NB4 (cell line): ENCODE data around the gene PIWIL4.
"Not testable (repeated sequence)": the region's sequence is repeated elsewhere in the genome, so short reads cannot be mapped to it uniquely, and the experiment has no call there.

Source experiments
- DNase-seq: peaks from one replicate; pipeline ENCODE4 v3.0.0; 2010; ENCODE audit warnings: low read depth
- H3K4me3 ChIP-seq: one replicate; pipeline ENCODE4 v1.5.1; 2011; ENCODE audit warnings: mild to moderate bottlenecking, low read depth, low read length, moderate library complexity
- CTCF ChIP-seq: IDR thresholded peaks from one replicate; pipeline ENCODE4 v1.5.1; 2012; ENCODE audit warnings: low read depth, low read length
- MAX ChIP-seq: IDR thresholded peaks from 2 replicates; pipeline ENCODE4 v1.6.1; 2011; ENCODE audit warnings: low read depth, low read length
- MYC ChIP-seq: IDR thresholded peaks from 2 replicates; pipeline ENCODE4 v1.6.1; 2011; ENCODE audit warnings: low read depth, low read length
- POLR2A ChIP-seq: IDR thresholded peaks from 2 replicates; pipeline ENCODE4 v1.6.1; 2011; ENCODE audit warnings: mild to moderate bottlenecking; ENCODE audit not compliant: insufficient read length; ENCODE audit errors: extremely low read depth

Gene PIWIL4

GRCh38 chr11:94599510-94599909 is 32.3 kb downstream of the PIWIL4 start:
- no peak for TF ChIP-seq MAX
- TF ChIP-seq POLR2A: no peak
- no peak for TF ChIP-seq MYC
- DNase-seq: no peak
- H3K4me3 ChIP-seq: no peak overlapping the region

GRCh38 chr11:94602430-94603372 is 35.5 kb downstream of the PIWIL4 start:
- peak; percentile 43; the same call in 1 of the 2 replicates for TF ChIP-seq MAX
- TF ChIP-seq CTCF: peak; percentile 43
- TF ChIP-seq MYC: peak; percentile 39
- no peak for TF ChIP-seq POLR2A
- H3K4me3 ChIP-seq: no peak overlapping the region
- DNase-seq: peak; percentile 87

- TF ChIP-seq MYC (no peak), POLR2A (no peak), CTCF (no peak), MAX (no peak)
- DNase-seq: no peak
- H3K4me3 ChIP-seq: no peak overlapping the region
Measured at GRCh38 chr11:94603587-94603986, 36.4 kb downstream of the PIWIL4 start.

- H3K4me3 ChIP-seq: no peak overlapping the region
- TF ChIP-seq POLR2A (no peak), CTCF (no peak)
- DNase-seq: no peak
Measured at GRCh38 chr11:94604482-94604881, 37.3 kb downstream of the PIWIL4 start.

- H3K4me3 ChIP-seq: no peak overlapping the region
- no peak for TF ChIP-seq MYC
- TF ChIP-seq MAX: no peak
- no peak for TF ChIP-seq POLR2A
- TF ChIP-seq CTCF: no peak
- DNase-seq: no peak
Measured at GRCh38 chr11:94613120-94613519, 46.0 kb downstream of the PIWIL4 start.

GRCh38 chr11:94623120-94623735 is 56.1 kb downstream of the PIWIL4 start:
- peak; percentile 84 for DNase-seq
- no peak overlapping the region for H3K4me3 ChIP-seq
- TF ChIP-seq POLR2A (no peak), CTCF (peak; percentile 65)

GRCh38 chr11:94625422-94625821 is 58.3 kb downstream of the PIWIL4 start:
- H3K4me3 ChIP-seq, DNase-seq: not testable (repeated sequence)

- DNase-seq, H3K4me3 ChIP-seq: not testable (repeated sequence)
Measured at GRCh38 chr11:94627003-94627560, 59.9 kb downstream of the PIWIL4 start.
